Effector memory CD8-positive, alpha-beta T cell (primary cell): Measurements from ENCODE around the gene RAD54L.

Source experiments
- ATAC-seq: fragments of 150-1000 bp; cut with Tn5 transposase; replicated peaks from 2 replicates; pipeline ENCODE4 v1.10.0; 2021; ENCODE audit warnings: mild to moderate bottlenecking, moderate library complexity
- DNase-seq, 3 experiments: peaks; one replicate each; pipeline ENCODE4 v3.0.0; 2021
- H3K27ac Mint-ChIP-seq, 2 donors: one replicate each; pipeline ENCODE4 v1.8.0; 2022; ENCODE audit warnings: mild to moderate bottlenecking in 2 of 2, mixed read lengths in 2 of 2, moderate library complexity in 2 of 2
- H3K27me3 Mint-ChIP-seq, 2 donors: one replicate each; pipeline ENCODE4 v1.8.0; 2022; ENCODE audit warnings: mixed read lengths in 2 of 2
- H3K36me3 Mint-ChIP-seq: one replicate; pipeline ENCODE4 v1.8.0; 2022; ENCODE audit warnings: mild to moderate bottlenecking, moderate library complexity, mixed read lengths; ENCODE audit not compliant: insufficient read depth
- H3K4me1 Mint-ChIP-seq, 2 donors: one replicate each; pipeline ENCODE4 v1.8.0; 2022; ENCODE audit warnings: low read depth in 2 of 2, mixed read lengths in 2 of 2
- H3K4me3 Mint-ChIP-seq, 2 donors: one replicate each; pipeline ENCODE4 v1.8.0; 2022; ENCODE audit warnings: mild to moderate bottlenecking in 2 of 2, mixed read lengths in 2 of 2, moderate library complexity in 2 of 2
- H3K9me3 Mint-ChIP-seq, 2 donors: one replicate each; pipeline ENCODE4 v1.8.0; 2022; ENCODE audit warnings: mixed read lengths in 2 of 2
- total RNA-seq, 9 experiments: gene quantifications; one replicate each; lab custom pipeline; 2026; lab: John Stamatoyannopoulos, UW

RAD54L gene
- 0.50 to 4.4 (median 1.8) reads per million in 9 experiments for total RNA-seq

DNA sequence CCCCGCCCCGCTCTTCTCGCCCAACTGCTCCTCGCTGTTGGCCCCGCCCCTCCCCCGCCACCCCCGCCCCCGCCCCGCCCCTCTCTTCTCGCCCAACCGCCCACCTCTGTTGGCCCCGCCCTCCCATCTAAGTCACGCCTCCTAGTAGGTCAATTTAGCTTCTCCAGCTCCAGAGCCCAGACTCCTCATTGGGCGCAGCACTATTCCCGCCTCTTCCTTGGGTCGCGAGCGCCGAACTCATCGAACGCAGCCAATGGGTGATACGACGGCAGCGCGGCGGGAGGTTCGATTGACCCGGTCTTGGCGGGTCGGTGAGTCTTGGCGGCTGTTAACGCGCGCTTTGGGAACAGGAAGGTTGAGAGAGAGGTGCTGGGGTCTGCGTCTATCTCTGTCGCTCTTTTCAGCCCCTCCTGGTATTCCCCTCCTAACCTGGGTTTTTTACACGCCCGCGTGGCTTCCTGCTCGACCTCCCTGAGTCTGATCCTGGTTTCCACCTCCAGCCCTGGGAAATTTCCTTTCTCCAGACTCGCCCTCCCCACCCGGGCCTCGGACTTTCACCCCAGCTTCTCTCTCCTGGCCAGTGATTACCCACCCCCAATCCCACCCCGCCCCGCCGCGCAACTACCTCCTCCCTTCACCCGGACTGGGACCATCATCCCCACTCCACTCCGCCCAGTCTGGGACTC, at the start of gene RAD54L:
RAD54L (plus strand) TSS at position 328 of the 686 bp plus-strand sequence. CDS start 643 bp downstream, outside the sequence.
- ATAC-seq, result peak; percentile 94
- Mint-ChIP-seq H3K27me3 (no peaks in the 10 kb centered on the region), H3K9me3 (no peaks in the 10 kb centered on the region), H3K27ac (peak within 1 kb of the TSS; percentile 74 to 76), H3K4me1 (peaks cover 15 to 17% of the 10 kb centered on the region in 2 donors), H3K4me3 (peak within 1 kb of the TSS; percentile 79 to 95), H3K36me3 (peaks cover 3% of the 10 kb centered on the region)
- DNase-seq, result peak; percentile 93 to 95 (median 95)

DNA sequence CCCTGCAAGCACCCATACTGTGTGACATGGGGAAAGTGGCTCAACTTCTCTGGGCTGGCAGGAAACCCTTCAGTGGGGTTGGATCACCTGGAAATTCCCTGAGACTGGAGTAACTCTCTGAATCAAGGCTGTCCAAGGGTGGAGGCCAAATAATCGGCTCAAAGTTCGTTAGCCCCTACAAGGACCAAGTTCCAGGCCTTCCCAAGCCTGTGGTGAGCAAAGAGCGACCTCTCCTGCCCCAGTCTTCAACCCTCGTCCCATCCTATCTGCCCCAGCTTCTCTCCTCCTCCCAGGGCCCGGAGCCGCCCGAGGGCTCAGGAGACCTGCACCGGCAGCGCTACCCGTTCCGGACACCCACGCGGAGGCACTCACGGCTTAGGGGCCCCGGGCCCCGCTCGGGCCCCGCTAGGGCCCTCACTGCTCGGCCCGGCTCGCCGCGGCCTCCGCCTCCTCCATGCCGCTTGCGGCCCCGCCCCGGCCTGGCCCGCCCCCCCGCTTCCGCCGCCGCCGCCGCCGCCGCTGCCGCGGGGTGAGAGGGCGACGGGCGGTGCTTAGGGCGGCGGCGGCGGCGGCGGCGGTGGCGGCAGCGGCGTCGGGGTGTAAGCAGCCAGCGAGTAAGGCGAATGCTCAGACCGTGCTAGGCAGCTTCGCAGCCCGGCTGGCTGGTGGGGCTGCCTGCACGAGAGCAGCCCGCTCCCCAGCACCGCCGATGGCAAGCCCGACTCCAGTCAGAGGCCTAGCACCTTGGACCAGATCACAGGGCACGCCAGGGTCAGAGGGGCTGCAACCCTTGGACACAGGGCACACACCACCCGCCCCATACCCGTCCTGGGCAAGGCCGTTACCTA, 49.4 kb upstream of the RAD54L start, which contains the start of gene POMGNT1:
POMGNT1 (minus strand) TSS at position 471 of the 848 bp plus-strand sequence. CDS start 613 bp downstream, outside the sequence.
- peak; percentile 92 for ATAC-seq
- Mint-ChIP-seq H3K4me1 (peaks cover 12 to 18% of the 10 kb centered on the region in 2 donors), H3K27ac (peak within 1 kb of the TSS; percentile 35 to 89), H3K36me3 (peaks cover 5% of the 10 kb centered on the region), H3K9me3 (no peaks in the 10 kb centered on the region), H3K4me3 (peak within 1 kb of the TSS; percentile 78), H3K27me3 (peaks cover 0 to 7% of the 10 kb centered on the region in 2 donors)
- peak; percentile 66 to 79 (median 76) for DNase-seq

DNA sequence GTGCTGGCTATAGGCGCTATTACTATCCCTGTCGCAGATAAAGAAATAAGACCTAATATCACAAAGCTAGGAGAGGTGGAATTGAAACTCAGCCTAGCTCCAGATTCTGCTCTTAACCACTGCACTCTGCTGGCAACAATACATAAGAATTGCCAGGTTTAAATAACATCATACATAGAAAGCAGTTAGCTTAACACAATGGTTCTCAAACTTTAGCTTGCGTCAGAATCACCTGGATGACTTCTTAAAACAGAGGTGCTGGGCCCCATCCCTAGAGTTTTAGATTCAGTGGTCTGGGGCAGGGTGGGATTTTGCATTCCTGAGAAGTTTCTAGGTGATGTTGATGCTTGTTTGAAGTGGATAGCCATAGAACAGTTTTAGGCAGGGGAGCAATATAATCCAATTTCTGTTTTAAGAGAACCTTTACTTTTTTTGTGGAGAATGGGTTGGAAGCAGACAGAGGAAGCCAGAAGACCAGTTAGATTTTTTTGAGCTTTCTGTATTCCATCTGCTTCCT, 48.3 kb upstream of the RAD54L start:
- peak overlapping the region; percentile 78 for H3K4me3 Mint-ChIP-seq
- no peak for DNase-seq
- peaks cover 12 to 18% of the 10 kb centered on the region in 2 donors for H3K4me1 Mint-ChIP-seq
- peaks cover 8% of the 10 kb centered on the region for H3K36me3 Mint-ChIP-seq
- H3K9me3 Mint-ChIP-seq, result no peaks in the 10 kb centered on the region
- H3K27me3 Mint-ChIP-seq, result peaks cover 0 to 7% of the 10 kb centered on the region in 2 donors
- ATAC-seq, result no peak
- peak overlapping the region in 1 of 2 donors; percentile 89 for H3K27ac Mint-ChIP-seq

DNA sequence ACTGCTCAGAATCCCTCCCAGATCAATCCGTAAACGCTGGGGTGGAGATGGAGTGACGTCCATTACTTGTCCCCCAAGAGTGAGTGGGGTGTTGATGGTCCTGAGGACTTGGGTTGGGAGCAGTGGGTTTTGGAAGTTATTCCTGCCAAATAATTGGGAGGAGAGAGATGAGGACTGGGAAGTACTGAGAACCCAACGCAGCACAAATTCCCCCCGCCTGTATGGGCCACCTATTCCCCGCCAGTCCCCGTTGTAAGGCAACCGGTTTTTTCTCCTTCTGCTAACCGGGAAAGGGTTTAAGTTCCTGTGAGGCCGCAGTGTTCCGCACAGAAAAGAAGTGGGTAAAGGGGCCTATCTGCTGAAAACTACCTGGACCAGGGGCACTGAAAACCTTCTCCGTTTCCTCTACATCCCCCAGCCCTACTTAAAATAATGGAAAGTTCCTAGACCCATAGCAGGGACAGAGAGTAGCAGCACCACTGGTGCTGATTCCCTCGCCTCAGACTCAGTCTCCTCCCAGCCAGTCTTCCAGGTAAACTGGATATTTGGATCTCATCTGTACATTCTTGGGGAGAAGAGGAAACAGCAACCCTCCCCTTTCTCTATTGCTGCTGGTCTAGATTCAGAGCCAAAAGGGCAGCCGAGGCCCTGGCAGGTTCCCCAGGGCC, 43.7 kb upstream of the RAD54L start:
- H3K4me1 Mint-ChIP-seq, result peaks cover 3 to 5% of the 10 kb centered on the region in 2 donors
- ATAC-seq, result no peak
- H3K4me3 Mint-ChIP-seq, result peak overlapping the region in 1 of 2 donors; percentile 29
- H3K27me3 Mint-ChIP-seq, result peaks cover 0 to 7% of the 10 kb centered on the region in 2 donors
- H3K27ac Mint-ChIP-seq, result peak overlapping the region in 1 of 2 donors; percentile 22
- peaks cover 6% of the 10 kb centered on the region for H3K36me3 Mint-ChIP-seq
- H3K9me3 Mint-ChIP-seq, result no peaks in the 10 kb centered on the region
- no peak for DNase-seq

DNA sequence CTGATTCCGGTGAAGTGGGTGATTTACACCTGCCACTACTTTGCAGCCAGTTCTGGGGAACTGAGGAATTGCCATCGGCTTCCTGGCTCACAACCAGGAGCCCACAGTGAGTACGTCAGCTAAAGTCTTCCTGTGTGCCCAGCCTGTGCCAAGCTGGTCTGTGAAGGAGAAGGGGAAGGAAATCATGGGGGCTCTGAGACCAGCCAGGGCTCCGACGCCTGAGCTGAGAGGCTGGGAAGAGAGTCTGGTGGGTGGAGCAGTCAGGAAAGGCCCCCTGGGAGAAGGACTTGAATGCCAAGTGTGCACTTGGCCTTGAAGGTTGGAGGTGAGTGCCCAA, 43.2 kb upstream of the RAD54L start:
- DNase-seq (no peak), ATAC-seq (no peak)
- peaks cover 3 to 5% of the 10 kb centered on the region in 2 donors for H3K4me1 Mint-ChIP-seq
- peaks cover 0 to 7% of the 10 kb centered on the region in 2 donors for H3K27me3 Mint-ChIP-seq
- peak overlapping the region in 1 of 2 donors; percentile 22 for H3K27ac Mint-ChIP-seq
- H3K4me3 Mint-ChIP-seq, result peak overlapping the region in 1 of 2 donors; percentile 29
- H3K36me3 Mint-ChIP-seq, result peaks cover 6% of the 10 kb centered on the region
- H3K9me3 Mint-ChIP-seq, result no peaks in the 10 kb centered on the region

DNA sequence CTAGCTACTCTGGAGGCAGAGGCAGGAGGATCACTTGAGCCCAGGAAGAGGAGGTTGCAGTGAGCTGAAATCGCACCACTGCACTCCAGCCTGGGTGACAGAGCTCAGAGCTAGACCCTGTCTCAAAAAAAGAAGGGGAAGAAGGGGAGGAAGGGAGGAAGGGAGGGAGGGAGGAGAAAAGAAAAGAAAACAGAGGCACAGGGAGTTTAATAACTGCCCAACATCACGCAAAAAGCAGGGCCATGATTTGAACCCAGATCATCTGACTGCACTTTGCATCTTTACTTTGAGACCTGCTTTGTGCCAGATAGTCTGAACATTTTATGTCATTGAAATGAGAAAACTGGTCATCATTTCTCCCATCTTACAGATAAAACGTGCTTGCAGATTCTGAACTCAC, 42.4 kb upstream of the RAD54L start:
- DNase-seq (no peak), ATAC-seq (no peak)
- H3K27ac Mint-ChIP-seq, result no peak overlapping the region
- H3K4me3 Mint-ChIP-seq, result no peak overlapping the region
- peaks cover 0 to 7% of the 10 kb centered on the region in 2 donors for H3K27me3 Mint-ChIP-seq
- peaks cover 3 to 5% of the 10 kb centered on the region in 2 donors for H3K4me1 Mint-ChIP-seq
- H3K36me3 Mint-ChIP-seq, result peaks cover 6% of the 10 kb centered on the region
- no peaks in the 10 kb centered on the region for H3K9me3 Mint-ChIP-seq

DNA sequence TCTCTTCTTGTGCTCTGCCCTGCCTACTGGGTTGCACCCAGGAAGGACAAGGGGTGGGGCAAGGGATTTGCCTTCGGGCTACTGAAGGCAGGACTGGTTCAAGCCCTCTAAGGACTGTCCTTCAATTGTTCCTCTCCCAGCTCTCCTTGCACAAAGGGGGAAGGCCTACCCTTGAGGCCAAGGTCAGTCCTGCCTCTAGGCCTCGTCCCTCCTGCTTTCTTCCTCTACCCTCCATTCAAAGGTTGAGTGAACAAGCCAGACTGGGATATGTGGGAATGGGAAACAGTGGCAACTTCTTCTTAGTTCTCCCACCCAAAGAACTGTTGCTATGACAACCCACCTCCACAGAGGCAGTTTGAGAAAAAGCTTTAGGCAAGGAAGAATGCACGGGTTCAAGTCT, 41.8 kb upstream of the RAD54L start:
- Mint-ChIP-seq H3K27ac (no peak overlapping the region), H3K4me1 (peaks cover 3 to 5% of the 10 kb centered on the region in 2 donors), H3K9me3 (no peaks in the 10 kb centered on the region), H3K36me3 (peaks cover 6% of the 10 kb centered on the region), H3K4me3 (no peak overlapping the region), H3K27me3 (peaks cover 0 to 7% of the 10 kb centered on the region in 2 donors)
- DNase-seq (no peak), ATAC-seq (no peak)

DNA sequence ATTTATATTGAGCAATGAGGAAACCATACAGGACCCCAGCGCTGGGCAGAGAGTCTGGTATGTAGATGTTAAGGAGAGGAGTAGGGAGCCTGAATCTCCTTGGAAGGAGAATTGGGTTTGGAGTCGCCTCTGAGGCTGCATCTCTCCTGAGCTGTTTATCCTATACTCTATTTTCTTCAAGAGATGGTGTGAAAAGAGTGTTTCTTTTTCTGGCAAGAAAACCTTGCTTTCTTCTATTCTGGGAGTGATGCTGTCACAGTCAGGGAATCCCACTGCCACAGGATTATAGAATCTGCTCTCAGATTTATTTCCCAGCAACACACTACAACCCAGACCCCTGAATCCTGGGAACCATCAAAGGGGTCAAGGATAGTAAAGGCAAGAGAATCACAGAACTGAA, 41.2 kb upstream of the RAD54L start:
- Mint-ChIP-seq H3K9me3 (no peaks in the 10 kb centered on the region), H3K4me1 (peaks cover 3 to 5% of the 10 kb centered on the region in 2 donors), H3K36me3 (peaks cover 6% of the 10 kb centered on the region), H3K4me3 (no peak overlapping the region), H3K27ac (peak overlapping the region in 1 of 2 donors; percentile 44), H3K27me3 (peaks cover 0 to 7% of the 10 kb centered on the region in 2 donors)
- DNase-seq (no peak), ATAC-seq (no peak)

DNA sequence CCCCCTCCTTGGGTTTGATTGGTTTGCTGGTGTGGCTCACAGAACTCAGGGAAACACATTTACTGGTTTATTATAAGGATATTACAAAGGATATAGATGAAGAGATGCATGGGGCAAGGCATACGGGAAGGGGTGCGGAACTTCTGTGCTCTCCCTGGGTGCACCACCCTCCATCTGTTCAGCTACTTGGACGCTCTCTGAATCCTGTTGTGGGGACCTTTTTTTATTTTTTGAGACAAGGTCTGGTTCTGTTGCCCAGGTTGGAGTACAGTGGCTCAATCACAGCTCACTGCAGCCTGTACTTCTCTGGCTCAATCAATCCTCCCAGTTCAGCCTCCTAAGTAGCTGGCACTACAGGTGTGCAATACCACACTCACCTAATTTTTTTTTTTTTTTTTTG, 37.0 kb upstream of the RAD54L start:
- H3K4me1 Mint-ChIP-seq, result no peaks in the 10 kb centered on the region
- no peak overlapping the region for H3K27ac Mint-ChIP-seq
- H3K27me3 Mint-ChIP-seq, result no peaks in the 10 kb centered on the region
- no peaks in the 10 kb centered on the region for H3K9me3 Mint-ChIP-seq
- ATAC-seq (no peak), DNase-seq (no peak)
- H3K4me3 Mint-ChIP-seq, result no peak overlapping the region
- H3K36me3 Mint-ChIP-seq, result no peaks in the 10 kb centered on the region

DNA sequence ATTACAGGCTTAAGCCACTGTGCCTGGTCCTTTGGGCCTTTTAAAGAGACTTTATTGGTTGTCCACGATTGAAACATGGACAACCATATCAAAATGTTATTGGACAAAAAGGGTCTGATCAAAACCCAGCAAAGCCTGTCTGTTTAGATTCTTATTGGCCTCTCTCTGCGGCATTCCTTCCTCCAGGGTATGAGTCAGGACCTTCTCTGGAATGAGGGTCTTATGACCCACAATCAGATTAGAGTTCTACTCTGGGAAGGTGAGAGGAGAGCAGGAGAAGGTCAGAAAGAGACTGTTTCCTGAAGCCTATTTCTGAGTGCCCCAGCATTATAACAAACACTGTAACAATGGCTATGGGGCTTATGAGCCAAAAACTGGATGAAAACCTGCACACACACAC, 36.5 kb upstream of the RAD54L start:
- no peaks in the 10 kb centered on the region for H3K36me3 Mint-ChIP-seq
- no peak overlapping the region for H3K4me3 Mint-ChIP-seq

DNA sequence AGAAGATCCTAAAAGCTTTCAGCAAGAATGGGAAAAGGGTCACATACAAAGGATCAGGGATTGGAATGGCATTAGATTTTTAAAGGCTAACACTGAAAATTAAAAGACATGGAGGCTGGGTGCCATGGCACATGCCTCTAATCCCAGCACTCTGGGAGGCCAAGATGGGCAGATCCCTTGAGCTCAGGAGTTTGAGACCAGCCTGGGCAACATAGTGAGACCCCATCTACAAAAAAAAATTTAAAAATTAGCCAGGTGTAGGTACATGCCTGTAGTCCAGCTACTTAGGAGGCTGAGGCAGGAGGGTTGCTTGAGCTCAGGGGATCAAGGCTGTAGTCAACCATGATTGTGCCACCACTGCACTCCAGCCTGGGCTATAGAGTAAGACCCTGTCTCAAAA, 32.1 kb upstream of the RAD54L start:
- Mint-ChIP-seq H3K4me3 (no peak overlapping the region), H3K27ac (no peak overlapping the region), H3K9me3 (no peaks in the 10 kb centered on the region), H3K27me3 (peaks cover 0 to 13% of the 10 kb centered on the region in 2 donors), H3K4me1 (no peaks in the 10 kb centered on the region), H3K36me3 (no peaks in the 10 kb centered on the region)
- ATAC-seq (no peak), DNase-seq (no peak)

More for the DNA sequence above, 36.5 kb upstream of the RAD54L start:
- H3K27me3 Mint-ChIP-seq, result no peaks in the 10 kb centered on the region
- no peaks in the 10 kb centered on the region for H3K4me1 Mint-ChIP-seq
- DNase-seq (no peak), ATAC-seq (no peak)
- H3K9me3 Mint-ChIP-seq, result no peaks in the 10 kb centered on the region
- no peak overlapping the region for H3K27ac Mint-ChIP-seq

DNA sequence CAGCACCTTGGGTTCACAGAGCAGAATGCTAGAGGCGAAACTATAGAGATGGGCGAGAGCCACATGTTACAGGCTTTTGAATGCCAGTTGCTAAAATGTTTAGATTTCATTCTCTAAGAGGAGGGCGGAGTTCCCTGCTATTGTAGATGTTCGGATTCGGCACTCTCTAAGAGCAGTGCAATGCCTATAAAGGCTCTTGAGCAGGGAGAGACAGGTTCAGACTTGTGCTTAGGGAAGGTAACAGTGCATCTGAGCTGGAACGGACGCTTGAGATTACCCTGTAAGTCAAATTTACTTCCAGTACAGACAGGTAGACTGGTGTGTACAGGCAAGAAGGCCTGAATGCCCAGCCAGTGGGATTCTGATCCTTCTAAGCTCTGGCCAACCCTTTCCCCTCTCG, 29.1 kb upstream of the RAD54L start:
- Mint-ChIP-seq H3K4me1 (peaks cover 0 to 1% of the 10 kb centered on the region in 2 donors), H3K36me3 (peaks cover 2% of the 10 kb centered on the region), H3K4me3 (no peak overlapping the region), H3K27me3 (peaks cover 0 to 13% of the 10 kb centered on the region in 2 donors), H3K27ac (peak overlapping the region in 1 of 2 donors; percentile 27), H3K9me3 (no peaks in the 10 kb centered on the region)
- no peak for ATAC-seq
- no peak for DNase-seq
